ENCODE measurements around the gene SRP14.
"Not testable (repeated sequence)": the region's sequence is repeated elsewhere in the genome, so short reads cannot be mapped to it uniquely, and the experiment has no call there.

The SRP14 gene

DNA sequence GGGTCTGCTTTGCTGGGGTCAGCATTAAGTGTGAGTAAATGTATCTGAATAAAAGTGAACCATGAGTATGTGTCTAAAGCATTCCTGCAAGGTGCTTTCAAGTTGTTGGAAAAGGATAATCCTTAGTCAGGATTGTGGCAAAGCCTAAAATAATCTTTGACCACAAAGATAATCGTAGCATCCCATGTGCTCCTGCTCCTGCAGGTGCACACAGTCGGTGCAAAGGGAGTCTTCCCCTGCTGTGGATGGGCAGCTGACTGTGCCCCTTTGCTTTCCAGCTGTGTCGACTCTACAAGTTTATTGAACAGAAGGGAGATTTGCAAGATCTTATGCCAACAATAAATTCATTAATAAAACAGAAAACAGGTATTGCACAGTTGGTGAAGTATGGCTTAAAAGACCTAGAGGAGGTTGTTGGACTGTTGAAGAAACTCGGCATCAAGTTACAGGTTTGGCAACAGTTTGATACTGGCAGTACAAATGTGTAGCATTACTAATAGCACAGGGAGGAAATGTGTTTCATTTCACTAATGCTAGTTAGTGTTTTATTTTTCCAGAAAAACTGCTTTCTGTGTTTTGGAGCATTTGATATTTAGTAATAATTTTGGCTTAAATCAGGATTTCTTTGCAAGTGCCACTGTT is 22.6 kb downstream of the SRP14 start:
- DNase-seq = no peak

GRCh38 chr15:40014390-40014789 is 24.6 kb downstream of the SRP14 start:
- no peak for DNase-seq

DNA sequence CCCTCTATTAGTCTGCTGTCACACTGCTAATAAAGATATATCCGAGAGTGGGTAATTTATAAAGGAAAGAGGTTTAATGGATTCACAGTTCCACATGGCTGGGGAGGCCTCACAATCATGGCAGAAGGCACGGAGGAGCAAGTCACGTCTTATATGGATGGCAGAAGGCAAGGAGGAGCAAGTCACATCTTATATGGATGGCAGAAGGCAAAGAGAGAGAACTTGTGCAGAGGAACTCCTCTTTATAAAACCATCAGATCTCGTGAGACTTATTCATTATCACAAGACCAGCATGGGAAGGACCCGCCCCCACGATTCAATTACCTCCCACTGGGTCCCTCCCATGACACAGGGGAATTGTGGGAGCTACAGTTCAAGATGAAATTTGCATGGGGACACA is 25.6 kb downstream of the SRP14 start:
- DNase-seq = not testable (repeated sequence)

- DNase-seq = no peak
Measured at GRCh38 chr15:40011303-40011702, 27.7 kb downstream of the SRP14 start.

DNA sequence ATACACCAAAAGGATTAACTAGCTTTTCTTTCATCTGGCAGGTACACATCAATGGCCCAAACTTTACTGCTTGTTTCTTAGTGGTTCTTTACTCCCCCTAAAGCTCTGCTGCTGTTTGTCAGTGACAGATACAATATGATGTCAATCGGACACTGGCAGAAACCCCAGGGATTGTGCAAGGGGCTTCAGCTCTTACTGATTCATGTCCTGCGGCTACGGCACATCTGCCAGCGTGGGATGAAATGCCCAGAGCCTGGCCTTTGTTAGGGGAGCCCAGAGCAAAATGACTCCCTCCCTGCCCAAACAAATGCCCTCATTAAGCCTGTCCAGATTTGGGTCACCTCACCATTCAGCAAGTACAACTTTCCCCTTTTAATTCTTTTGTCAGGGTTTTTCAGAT is 28.3 kb downstream of the SRP14 start:
- no peak for DNase-seq

GRCh38 chr15:40008061-40008765 is 30.8 kb downstream of the SRP14 start:
- DNase-seq = no peak

DNA sequence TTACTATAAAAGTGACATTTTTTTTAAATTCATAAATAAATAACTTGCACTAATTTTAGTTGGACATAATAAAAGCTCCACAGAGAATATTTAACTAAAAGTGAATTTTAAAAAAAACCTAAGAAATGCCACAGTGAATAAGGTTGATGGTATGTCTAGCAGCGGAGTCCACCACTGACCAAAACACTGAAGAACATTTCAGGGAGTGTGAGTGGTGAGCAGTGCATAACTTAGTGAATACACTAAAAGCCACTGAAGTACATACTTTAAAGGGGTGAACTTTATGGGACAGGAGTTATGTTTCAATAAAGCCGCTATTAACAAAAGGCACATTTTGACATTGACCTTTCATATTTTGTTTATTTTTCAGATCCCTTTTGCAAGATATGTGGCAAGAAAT is 32.3 kb downstream of the SRP14 start:
- no peak for DNase-seq

DNA sequence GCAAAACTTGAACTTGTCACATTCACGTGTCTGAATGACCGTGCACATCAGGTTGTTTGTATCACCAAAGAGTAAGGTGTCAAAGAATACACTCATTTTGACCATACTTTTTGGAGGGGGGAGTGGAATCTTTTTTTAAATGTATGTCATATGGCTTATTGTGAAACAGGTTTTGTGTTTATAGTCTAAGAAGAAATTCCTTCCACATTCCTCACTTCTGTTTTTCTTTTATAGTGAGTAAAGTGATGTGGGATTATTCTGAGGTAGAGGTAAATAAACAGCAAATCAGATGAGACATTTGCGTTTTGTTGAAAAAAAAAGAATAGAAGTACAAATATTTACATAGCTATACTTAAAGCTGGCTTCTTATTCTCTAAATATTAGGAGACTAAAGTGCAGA is 33.0 kb downstream of the SRP14 start:
- DNase-seq = no peak

- no peak for DNase-seq
Measured at GRCh38 chr15:40003116-40003916, 35.7 kb downstream of the SRP14 start.

- DNase-seq = no peak
Measured at GRCh38 chr15:40002295-40002694, 36.7 kb downstream of the SRP14 start.

DNA sequence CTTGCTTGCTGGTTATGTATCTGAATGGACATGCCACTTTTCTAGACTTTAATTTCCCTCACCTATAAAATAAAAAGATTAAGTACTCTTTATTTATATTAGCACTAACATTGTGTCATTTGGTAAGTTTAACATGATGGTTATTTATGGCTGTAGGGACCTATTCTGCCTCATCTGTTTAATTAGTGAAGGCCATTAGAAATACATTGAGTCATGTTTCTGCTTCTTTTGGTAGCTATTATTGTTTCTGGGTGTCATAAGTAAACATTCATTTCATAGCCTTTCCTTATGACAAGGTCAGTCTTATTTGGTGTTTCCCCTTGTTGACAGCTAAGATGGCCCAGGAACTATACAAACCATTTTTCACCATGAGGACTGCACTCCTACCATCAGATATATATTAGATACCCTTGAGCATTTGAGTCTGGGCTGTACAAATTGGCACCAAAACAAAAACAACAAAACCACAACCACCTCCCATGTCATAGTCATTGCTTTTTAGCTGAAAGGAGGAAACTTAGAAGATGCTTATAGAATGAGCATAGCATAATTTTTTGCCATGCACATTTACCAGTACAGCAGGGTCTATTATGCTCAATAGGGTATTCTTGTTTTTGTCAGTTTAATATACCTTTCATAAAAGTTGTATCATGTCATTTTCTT is 39.3 kb downstream of the SRP14 start:
- DNase-seq = no peak

- DNase-seq = no peak
Measured at GRCh38 chr15:39998511-39999077, 40.4 kb downstream of the SRP14 start.

- no peak for DNase-seq
Measured at GRCh38 chr15:39997639-39998038, 41.3 kb downstream of the SRP14 start.

DNA sequence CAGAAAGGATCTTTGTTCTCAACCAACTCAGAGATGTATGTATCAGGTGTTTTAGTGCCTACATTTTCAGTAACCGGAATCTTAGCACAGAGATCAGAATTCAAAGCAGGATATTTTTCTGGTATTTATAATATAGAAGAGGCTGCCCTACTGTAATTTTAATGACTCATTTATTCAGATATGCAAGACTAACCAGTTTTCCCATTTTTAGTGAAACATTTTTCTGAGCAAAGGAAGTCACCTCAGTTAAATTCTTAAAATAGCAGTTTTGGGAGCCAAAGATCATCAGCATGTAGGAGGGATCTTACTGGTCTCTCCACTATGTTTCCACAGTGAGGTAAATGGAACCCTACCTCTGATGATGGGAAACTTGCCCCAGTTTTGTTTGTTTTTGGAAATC is 42.0 kb downstream of the SRP14 start:
- no peak for DNase-seq

- DNase-seq = not testable (repeated sequence)
Measured at GRCh38 chr15:39996228-39996627, 42.8 kb downstream of the SRP14 start.

GRCh38 chr15:39992953-39993352 is 46.0 kb downstream of the SRP14 start:
- not testable (repeated sequence) for DNase-seq

- no peak for DNase-seq
Measured at GRCh38 chr15:39990706-39991105, 48.3 kb downstream of the SRP14 start.

GRCh38 chr15:39987821-39988220 is 51.2 kb downstream of the SRP14 start:
- no peak for DNase-seq

Measured in activated CD4-positive, CD25-positive, alpha-beta regulatory T cell (primary cell).